ENCODE measurements around the gene ELMO1.

Gene ELMO1

DNA sequence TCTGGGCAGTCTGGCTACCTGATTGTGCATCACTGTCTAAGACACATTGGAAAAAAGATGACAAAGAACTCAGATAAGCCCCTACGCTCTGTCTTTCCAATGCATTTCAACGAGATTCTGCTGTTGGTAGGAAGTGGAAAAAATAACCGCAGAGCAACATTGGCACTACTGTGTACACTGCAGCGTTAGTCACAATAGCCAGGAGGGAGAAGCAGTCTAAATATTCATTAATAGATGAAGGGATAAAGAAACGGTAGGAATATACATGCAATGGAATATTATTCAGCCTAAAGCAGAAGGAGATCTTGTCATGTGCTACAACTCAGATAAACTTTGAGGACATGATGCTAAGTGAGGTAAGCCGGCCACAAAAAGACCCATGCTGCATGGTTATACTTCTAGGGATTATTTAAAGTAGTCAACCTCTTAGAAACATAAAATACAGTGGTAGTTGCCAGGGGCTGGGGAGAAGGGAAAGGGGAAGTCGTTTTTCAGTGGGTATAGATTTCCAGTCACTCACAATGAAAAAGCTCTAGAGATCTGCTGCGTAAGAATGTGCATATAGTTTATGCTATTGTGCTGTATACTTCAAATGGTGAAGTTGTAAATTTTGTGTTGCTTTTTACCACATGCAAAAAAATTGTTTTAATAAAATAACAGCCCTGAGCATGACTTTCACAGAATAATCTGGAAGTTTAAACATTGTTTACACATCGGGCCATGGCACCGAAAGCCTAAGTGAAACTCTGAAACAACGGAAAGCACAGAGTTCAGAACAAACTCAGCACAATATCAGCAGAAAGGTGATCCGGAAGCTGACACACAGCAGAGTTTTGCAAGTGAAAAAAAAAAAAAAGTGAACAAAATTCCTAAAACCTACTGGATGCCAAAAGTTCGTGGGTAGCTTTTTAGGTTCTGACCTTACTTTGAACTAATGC lies 40.1 kb downstream of the ELMO1 start:
- no peak for DNase-seq (ENCODE audit: low read depth)

DNA sequence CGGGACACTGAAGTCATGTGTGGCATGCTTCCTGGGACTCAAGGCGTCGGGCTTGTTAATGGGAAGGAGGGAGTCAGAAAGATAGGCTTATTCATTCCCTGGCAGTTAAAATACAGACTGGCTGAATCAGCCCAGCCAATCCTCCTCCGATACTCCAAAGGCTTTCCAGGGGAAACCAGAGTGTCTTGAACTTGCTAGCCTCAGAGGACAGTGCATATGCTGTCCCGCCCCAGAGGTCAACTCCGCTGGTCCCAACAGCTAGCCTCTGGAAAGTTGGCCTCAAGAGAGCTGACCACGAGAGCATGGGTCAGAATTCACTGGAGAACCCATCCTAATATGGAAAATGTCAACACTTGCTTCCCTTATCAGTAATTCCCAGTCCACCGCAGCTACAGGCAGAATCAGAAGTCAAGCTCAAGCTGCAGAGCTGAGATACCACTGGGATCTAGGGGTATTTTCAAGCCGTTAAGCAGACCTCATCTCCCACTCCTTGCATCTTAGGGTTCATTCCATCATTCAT lies 43.0 kb downstream of the ELMO1 start:
- DNase-seq (ENCODE audit: low read depth) = no peak

DNA sequence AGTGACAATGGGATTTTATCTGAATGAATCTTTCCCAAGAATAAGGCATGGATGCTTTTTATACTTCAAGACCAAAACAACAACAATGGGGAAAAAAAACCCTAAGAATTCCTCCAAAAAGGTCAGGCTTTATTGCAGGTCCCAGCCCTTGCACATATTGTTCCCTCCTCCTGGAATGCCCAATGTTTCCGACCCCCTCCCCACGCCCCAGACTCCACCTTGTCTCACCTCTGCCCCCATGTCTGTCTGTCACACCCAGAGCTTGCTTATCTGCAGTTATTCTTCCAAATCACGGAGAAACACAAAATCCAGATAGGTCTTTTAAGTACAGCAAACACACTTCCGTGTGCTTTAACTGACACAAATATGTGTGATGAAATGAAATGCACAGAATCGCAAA lies 43.5 kb downstream of the ELMO1 start:
- DNase-seq (ENCODE audit: low read depth) = no peak

DNA sequence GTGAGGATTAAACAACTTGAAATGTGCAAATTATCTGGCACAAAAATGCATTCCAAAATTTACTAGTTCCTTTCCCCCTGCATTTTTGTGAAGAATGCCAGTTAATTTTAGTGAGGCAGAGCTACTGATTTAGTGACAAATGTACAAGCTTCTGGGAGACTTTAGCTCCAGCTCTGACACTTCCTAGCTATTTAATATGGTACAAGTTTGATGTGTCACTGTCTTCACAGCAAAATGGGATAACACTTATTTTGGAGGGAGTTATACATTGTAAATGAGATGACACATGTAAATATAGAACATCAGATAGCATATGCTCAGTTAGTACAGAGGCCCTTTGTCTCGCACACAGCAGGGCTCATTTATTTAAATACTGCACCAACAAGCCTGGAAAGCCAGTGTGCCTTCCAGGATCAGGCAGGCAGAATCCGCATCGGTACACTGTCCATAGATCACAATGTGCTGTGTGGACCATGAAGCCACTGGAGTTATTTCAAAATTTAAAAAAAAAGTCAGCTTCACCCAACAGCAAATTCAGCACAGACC lies 48.7 kb downstream of the ELMO1 start:
- no peak for DNase-seq (ENCODE audit: low read depth)

DNA sequence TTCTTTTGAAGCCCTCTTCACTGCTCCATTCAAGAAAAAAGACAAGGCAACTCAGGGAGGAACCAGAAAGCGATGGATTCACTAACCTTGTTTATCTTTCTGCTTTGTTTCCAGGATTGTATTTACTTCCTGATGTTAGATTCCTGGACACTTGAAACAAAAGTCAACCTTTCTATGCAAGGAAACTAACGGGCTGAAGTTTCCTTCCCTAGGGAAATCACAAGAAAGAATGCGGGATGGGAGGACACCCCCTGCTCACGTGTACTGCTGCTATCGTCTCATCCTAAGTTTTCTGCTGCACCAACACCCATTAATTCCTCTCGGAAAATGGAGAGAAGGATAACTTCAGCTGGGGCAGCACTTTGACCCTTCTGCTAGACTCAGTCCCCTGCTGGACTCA lies 50.3 kb downstream of the ELMO1 start:
- DNase-seq (ENCODE audit: low read depth) = no peak

DNA sequence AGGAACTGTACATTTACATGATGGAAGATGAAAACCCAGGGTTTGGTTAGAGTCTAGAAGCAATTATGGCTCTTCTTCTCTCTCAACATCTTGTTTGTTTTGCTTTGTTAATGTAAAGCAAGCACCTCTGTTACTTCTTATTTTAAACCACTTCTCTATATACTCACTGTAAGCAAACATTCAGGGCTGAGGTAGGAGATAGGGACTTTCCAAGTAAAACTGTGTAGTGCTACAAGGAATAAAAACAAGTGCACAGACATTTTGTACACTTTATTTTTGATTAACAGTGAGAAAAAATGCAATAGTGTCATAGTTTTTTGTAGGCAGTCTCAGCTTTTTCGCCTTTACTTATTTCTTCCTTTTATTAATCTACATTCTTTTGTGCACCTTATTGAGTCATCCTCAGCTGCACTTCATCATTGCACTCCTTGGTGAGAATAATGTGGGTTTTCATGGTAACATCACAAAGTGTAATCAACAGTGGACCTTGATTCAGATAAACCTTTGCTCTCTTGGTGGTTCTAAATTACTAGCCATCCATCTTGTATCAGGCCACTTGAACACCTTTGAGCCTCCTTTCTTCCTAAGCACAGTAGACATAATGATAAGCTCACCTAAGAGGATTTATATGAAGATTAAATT lies 52.9 kb downstream of the ELMO1 start:
- no peak for DNase-seq (ENCODE audit: low read depth)

DNA sequence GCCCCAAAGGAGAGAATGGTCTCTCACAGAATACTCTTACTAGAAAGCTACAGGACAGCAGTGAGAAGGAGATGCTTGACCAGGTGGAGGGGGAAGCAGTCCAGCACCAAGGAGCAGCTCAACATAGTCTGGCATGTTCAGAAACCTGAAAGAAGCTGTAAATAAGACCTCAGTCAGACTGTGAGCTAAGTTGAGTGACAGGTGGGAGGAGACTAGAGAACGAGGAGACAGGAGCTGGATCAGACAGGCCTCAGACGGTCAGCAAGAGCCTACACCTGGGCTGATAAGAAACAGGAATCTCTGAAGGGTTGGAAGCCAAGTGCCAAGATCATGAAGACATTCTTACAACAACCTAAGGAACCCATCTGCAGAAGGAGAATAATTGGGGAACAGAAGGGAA lies 54.5 kb downstream of the ELMO1 start:
- DNase-seq (ENCODE audit: low read depth) = no peak

DNA sequence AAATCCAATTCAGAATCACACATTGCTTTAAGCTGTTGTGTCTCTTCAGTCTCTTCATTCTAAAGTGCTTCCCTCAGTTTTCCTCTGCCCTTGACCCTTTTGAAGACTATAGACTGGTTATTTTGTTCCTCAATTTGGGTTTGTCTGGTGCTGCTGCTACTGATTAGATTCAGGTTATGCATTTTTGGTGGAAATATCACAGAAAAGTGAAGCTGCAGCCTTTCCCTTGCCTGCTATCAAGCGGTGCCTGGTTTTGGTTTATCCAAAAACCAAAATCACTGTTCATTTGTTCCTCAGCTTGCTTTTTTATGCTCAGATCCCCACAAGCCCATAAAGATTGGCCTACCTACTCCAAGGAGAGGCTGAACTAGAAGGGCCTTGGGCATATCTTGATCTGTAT lies 55.2 kb downstream of the ELMO1 start:
- DNase-seq (ENCODE audit: low read depth) = no peak

DNA sequence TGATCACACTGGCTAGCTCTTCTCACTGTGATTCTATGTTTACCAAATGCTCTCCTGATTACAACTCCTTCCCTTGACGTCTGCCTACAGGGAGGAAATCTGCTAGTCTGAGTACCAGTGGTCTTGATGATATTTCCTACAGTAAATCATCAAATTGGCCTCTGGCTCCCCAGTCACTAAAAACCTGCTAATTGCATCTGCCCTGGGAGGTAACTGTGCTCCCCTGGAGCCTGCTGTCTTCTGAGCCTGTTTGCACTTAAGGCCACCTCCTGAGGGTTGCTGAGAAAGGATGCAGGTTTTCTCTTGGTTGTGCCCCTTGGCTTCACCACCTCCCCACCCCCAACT lies 56.0 kb downstream of the ELMO1 start:
- no peak for DNase-seq (ENCODE audit: low read depth)

DNA sequence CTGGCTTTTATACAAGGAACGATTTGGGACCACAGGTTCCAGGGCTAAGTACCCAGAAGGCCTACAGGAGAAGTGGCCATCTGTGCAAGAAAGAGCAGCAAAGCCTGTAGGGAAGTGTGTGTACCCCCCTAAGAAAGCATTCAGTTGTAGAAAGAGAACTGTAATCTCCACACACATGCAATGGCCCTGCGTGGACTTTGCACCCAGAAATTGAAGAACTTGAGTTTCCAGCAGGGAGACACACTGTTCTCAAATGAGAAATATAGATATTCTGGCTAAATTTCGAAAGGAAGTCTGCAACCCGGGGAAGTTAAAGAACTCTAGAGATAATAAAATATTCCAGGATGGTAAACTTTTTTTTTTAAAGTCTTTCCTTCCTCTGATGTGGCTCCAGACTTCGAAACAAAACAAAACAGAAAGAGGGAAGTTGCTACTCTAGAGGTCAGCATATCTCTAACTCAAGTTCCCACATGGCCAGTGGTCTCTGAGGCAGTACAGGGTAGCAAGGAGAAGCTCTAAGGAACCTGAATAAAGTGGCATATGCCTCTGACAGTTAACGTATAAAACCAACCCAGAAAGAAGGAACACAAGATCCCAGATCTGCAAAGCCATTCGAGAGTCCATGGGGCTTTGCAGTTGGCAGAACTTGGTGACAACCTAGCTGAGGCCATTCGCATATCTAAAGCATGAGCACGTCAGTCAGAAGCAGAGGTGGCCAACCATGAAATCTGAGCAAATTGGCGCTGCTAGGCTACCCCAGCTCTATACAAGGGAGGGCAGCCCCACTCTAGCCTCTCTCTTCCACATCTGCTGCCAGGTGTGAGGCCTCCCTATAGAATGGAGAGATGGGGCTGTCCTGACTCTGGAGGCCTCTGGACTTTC lies 56.6 kb downstream of the ELMO1 start:
- no peak for DNase-seq (ENCODE audit: low read depth)

DNA sequence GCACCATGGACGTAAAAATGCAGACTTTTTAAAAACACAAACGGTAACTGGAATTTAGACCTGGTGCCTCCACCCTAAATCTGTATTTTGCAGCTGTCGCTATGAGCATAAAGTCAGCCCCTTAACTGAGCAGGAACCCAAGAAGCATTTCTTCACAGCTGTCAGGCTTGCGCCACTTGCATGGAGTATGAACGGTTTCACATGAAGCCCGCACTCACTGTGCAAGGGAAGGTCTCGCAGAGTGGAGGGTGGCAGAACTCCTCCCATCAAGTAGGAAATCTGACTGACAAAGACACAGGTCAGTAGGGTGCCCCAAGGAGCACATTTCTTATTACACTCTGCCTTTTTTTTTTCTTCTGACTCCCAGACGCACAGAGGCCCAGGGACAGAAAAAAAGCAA lies 58.5 kb downstream of the ELMO1 start:
- no peak for DNase-seq (ENCODE audit: low read depth)

DNA sequence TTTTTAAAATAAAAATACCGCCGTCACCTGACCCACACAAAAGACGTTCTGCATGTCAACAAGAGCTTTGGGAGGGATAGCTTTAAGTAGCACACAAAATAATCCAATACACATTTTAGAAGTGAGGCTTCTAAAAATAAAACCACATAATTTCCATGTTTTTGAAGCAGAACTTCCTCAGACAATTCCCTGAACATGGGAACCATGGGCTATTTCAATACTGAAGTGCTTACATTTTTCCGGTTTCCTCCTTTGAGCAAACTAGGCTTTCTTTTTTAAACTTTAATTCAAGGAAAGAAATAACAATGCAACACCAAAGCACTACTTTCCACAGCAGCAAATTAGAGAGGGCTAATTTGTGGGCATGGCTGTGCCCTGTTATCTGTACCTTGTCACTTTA lies 59.9 kb downstream of the ELMO1 start:
- DNase-seq (ENCODE audit: low read depth) = no peak

DNA sequence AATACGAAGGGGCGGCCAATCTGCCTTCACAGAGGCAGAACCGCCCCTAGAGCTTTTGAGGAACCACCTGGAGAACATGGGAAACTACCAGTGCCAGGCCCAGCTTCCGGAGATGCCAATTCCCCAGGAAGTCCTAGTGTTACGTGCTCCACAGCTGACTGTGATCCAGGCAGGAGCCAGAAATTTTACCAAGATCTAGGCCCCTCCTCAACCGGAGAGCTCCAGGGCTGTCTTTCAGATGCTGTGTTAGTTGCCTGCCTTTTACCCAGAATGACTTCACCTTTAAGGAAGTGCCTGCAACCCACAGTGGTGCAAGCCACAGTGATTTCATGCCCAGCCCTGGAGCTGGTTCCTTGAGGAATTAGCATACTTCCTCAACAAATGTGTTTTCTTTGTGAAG lies 62.9 kb downstream of the ELMO1 start:
- no peak for DNase-seq (ENCODE audit: low read depth)

DNA sequence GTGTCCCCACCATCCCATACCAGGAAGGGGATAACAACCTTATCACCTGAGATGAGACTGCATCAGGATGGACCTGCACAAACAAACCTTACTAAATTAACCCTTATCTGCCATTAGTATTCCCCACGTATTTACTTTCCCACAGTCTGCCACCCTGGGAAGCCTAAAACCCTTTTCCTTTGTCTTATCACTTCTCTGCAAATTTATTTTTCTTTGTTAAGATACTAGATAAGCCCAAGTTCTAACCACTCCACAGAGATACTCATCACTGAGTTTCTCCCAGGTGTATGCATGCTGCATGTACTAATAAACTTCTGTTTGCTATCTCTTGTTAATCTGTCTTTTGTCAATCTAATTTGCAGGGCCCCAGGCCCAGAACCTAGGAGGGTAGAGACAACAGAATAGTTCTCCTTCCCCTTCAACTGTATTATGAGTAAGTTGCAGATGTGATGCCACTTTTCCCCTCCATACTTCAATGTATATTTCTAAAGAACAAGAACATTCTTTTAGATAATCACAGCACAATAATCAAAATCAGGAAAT lies 66.0 kb downstream of the ELMO1 start:
- no peak for DNase-seq (ENCODE audit: low read depth)

DNA sequence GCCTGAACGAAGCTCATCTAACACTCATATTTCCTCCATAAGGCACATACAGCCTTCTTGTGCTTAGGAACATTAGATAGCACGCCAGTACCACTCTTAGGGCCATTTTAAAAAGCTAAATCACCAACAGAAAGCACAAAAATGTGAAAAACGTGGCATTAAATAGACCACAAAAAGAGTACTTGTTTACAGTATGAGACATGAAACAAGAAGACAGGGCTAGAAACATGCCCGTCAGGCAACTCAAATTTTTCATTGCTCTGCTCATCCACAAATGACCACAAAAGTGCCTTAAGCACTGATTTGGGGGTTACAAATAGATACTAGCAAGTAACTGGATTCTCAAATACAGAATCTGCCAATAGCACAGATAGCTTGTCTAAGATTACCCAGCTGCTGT lies 67.8 kb downstream of the ELMO1 start:
- no peak for DNase-seq (ENCODE audit: low read depth)

DNA sequence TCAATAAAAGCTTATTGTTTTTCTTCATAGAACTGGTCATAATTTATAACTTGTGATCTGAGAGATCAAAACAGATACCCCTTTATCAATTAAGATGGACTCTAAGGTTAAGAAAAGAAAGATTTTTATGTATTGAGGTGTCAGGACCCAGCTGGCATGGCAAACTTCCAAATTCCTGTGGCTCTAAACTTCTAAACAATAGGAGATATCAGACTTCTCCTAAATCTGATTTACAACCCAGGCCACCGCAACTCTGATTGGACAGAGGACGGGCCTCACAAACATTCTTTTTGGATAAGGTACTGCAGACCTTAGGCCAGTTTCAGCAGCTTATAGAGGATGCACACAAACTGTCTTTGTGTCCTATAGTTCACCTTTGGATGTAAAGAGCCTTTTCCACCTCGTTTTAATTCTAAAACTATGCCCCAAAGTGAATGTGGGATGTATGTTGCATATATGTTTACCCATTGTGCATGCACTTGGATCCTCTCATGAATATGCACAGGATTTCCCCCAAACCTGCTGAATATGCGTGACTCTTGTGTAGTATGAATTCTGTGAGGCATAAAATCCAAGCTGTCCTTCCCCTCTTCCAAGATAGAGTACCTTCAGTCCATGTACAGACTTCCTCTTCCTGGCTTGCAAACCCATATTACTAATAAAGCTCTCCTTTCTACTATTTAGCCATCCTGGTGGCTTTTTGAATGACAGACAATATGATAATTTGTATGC lies 69.0 kb downstream of the ELMO1 start:
- no peak for DNase-seq (ENCODE audit: low read depth)

DNA sequence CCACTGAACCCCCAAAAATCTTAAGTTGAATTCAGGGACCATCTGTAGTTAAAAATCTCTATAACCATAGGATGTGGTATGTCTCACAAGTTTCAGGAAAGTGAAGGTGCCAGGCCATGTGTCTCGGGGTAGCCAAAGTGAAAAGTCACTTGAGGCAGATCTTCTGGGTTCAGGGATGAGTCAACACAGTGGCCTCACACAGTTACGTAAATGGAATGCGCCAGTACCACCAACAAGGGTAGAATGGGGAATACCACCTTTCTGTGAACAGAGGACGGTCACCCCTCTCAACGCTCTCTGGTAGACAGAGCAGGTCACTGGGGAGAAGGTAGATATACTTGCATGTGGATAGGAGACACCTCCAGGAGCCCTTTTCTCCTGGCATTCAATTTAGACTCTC lies 71.4 kb downstream of the ELMO1 start:
- no peak for DNase-seq (ENCODE audit: low read depth)

DNA sequence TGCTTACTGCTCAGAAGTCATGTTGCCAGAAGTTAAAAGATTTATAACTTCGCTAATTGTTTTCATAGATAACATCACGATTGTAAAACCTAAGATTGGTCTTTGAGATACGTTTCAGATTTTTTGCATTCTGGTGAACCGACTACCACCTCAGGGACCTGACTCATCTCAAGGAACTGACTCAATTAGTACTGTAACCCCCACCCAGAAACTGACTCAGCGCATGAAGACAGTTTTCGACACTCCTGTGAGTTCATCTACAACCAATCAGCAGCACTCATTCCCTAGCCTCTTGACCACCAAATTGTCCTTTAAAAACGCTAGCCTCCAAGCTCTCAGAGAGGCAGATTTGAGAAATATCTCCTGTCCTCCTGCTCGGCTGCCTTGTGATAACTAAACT lies 72.3 kb downstream of the ELMO1 start:
- DNase-seq (ENCODE audit: low read depth) = no peak

DNA sequence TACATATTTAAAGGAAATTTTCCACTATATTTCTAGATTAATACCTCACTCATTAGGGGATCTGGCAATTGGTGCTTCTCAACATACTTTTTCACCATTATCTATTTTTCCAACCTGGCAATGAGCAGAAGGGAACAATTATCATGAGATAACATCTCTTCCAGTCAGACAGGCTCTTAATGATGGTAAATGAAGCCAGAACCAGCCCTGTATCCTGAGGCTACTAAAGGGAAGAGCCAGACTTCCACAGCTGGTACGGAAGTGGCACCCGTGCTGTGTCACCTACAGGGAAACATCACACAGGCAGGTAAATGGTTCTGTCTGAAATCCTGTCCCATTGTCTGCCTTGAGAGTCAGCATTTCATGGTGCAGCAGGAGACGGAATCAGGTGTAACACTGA lies 75.9 kb downstream of the ELMO1 start:
- DNase-seq (ENCODE audit: low read depth) = no peak

DNA sequence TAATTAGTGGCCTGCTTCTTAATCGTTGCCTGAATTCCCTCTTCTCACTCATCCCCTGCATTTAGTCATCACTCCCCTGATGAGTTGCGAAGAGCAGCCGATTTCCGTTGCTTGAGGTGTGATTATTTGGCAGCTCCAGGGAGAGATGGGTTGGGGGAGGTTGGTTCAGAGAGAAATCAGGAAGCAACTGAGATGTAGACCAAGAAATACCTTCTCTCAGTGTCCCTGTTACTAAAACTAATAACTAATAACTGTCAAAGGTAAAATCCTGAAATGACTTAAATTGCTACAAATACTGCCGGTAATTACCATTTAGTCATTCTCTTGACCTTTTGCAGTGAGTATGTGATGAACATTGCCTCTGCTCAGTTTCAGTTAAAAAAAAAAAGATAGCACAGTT lies 76.9 kb downstream of the ELMO1 start:
- DNase-seq (ENCODE audit: low read depth) = no peak

DNA sequence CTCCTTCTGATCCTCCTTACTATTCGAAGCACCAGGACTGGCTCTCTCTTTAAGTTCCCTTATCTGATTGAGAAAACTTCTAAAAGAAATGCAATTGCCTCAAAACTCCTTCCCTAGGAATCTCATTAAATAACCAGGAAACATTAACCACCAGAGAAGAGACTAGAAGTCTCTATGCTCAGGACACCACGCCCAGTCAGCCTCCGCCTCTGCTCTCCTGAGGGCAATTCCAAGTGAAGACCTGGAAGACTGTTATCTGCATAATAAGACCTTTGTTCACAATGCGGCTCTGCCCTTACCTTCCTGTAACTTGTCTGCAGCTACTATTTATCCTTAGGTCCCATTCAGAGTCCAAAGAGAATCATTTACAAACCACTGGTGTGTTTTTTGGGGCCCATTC lies 78.8 kb downstream of the ELMO1 start:
- no peak for DNase-seq (ENCODE audit: low read depth)
